COLO829 (cell line): ENCODE data around the gene MCRIP1.
A peak's percentile ranks its signal among the peaks of the same experiment; 100 is the strongest.
"Not testable (repeated sequence)": the region's sequence is repeated elsewhere in the genome, so short reads cannot be mapped to it uniquely, and the experiment has no call there.

Experiments used
- DNase-seq: peaks from one replicate; pipeline ENCODE4 v3.0.0; 2012; ENCODE audit warnings: low spot score

Gene MCRIP1

DNA sequence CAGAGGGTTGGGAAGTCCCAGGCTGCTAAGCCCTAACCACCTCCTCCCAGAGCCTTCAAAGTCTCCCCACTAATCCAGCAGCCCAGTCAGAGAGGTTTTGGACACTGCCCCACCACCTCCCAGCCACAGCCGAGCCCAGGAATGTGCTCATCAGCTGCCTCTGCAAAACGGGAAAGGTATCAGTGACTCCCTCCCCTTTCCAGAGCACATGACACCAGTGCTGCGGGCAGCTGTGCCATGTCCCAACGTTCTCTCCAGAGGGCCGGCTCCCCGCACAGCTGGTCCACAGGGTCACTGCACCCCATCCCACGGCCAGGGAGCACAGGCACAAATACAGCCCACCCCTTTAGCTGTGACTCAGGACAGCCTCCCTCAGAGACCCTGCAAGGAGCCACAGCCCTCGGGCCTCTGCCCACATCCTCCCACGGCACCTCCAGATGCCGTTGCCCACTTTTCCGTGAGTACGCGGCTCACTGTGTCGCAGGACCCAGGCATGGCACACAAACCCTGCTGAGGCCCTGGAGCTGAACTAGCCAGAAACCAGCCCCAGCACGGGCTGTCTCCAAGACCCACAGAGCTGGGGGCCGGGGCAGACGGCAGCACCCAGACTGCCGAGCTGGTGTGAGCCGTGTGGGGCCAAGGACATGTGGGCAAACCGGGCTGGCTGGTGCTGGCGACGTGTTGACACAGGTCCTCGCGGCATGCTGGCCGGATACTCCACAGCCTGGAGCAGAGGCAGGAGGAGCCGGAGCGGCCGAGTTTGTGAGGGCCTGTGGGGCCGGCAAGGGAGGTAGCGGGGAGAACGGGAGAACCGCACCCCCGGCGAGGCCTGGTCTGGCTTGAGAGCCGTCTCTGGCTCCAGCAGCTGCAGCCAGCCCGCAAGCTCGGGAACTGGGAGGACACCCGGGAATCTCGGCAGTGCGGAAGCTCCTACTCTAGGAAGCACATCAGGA is 8.0 kb upstream of the MCRIP1 start:
- no peak for DNase-seq

DNA sequence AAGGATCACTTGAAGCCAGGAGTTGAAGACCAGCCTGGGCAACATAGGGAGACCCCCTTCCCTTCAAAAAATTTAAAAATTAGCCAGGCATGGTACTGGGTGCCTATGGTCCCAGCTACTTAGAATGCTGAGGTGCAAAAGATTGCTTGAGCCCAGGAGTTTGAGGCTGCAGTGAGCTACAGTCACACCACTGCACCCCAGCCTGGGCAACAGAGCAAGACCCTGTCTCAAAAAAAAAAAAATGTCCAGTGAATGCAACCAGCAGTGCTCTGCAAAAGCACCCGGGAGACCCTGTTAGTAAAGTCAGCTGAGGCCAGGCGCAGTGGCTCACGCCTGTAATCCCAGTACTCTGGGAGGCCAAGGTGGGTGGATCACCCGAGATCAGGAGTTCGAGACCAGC is 7.0 kb upstream of the MCRIP1 start:
- not testable (repeated sequence) for DNase-seq

DNA sequence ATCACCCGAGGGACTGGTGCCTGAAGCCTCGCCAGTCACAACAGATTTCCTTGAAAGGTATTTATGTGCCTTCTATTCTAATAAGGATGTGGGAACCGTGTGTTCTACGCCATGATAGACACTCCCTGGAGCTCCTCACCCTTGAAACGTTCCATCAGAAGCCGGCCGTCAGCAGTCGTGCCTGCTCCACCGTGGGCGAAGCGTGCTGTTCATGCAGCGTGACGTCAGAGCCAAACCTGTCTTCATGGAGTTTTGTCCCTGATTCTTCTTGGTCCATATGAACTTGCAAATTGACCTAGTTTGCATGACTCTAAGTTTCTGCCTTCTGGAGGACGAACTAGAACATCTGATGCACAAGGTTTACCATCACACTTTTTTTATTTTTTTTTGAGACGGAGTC is 6.2 kb upstream of the MCRIP1 start:
- DNase-seq, result no peak

DNA sequence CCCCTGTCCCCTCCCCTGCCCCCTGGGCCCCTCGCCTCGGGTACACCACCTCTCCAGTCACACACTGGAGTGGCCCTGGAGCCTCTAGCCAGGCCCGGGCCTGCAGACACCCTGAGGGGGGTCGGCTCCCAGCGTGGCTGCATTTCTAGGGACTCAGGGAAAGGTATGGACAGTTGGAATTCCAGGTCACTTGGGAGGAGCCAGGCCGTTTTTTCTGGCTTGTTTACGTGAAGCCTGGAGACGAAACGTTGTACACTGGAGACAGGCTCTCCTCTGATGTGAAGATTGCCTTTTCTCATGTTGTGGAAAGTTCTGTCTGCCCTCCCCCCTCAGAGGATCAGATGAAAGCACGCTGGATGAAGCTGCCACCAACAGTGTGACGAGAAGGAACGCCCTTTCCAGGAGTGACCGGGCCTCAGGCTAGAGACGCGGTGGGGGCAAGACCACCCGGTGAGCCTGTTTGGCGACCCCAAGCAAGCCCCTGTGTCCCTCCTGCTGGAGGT is 5.7 kb upstream of the MCRIP1 start:
- DNase-seq, result no peak

DNA sequence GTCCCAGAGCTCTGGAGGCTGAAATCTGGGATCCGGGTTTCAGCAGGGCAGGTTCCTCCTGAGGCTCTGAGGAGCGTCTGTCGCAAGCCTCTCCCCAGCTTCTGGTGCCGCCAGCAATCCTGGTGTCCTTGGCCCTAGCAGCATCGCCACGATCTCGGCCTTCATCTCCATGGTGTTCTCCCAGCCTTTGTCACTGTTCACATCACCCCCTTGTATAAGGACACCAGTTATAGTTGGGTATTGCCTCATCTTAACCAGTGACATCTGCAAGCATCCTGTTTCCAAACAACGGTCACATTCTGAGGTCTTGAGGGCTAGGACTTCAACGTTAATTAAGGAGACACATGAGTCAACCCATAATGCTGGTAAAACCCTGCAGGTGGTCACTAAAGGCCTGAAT is 4.5 kb upstream of the MCRIP1 start:
- no peak for DNase-seq

DNA sequence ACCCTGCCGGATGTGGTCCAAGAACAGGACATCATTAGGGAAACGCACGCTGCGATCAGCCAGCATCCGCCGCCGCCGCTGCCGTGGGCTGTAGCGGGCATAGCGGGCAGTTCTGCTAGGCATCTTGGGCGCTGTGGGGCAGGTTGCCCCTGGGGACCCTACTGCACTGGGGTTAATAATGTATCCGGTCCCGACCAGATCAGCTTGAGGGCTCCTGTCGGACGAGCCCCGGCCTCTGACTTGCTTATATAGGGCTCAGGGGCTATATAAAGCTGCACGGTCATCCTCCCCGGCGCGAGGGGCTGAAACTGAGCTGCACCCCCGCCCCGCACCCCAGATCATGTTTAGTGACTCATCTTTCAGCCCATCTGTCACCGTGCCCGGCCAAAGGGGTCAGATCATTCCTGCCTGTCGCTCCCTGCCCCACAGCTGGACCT is 1.8 kb upstream of the MCRIP1 start, which contains the start of gene PPP1R27:
PPP1R27 (minus strand) TSS at position 220 of the 437 bp plus-strand sequence; CDS start at position 123, 97 bp downstream.
- no peak for DNase-seq

DNA sequence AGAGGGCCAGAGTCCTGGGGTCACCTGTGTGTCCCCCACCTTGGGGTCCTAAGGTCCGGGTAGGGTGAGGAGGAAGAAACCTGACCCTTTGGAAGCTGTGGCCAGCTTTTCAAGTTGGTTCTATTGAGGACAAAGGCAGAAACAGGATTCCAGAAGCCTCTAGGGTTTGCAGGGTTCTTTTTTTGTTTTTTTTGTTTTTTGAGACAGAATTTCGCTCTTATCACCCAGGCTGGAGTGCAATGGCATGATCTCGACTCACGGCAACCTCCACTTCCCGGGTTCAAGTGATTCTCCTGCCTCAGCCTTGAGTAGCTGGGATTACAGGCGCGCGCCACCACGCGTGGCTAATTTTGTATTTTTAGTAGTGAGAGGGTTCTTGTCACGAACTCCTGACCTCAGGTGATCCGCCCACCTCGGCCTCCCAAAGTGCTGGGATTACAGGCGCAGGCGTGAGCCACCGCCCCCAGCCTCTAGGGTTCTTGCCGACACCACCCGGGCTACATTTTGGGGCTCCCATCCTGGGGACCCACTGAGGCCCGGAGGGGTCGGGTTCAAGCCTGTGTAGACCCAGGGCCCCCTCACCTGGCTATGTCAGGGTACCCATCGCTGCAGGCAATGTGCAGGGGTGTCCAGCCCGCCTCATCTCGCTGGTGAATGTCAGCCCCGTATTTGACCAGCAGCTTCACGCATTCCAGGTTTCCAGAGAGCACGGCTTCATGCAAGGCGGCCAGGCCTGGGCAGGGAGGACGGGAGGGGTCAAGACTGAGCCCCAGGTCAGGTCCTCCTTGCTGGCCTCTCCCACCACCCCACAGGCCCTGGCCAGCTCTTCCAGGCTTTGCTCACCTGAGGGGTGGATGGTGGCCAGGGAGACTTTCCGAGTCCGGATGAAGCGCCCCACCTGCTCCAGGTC is 1.1 kb upstream of the MCRIP1 start:
- DNase-seq, result no peak

DNA sequence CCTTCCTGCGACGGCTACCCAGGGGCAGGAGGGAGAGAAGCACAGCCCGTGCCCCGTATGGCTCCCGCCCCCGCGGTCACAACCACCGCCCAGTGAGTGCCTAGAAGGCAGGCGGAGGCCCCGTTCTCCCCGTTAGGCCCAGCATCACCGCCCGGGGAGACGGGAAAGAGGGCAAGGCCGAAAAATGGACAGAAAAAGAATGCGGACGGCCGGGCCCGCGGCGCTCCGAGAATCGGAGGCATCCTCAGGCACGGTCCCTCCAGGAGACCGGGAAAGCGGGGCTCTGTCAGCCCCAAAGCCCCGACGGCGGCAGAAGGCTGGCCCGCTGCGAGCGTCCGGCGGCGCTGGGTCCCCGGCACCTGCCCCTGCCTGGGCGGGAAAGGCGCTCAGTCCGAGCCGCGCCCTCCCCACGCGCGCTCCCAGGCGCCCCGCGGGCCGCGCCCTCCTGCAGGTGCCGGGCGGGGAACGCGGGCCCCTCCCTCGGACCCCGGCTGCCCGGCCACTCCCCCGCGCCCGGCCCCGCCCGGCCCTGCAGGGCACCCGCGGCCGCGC is 407 bp downstream of the MCRIP1 start:
- DNase-seq, result no peak

DNA sequence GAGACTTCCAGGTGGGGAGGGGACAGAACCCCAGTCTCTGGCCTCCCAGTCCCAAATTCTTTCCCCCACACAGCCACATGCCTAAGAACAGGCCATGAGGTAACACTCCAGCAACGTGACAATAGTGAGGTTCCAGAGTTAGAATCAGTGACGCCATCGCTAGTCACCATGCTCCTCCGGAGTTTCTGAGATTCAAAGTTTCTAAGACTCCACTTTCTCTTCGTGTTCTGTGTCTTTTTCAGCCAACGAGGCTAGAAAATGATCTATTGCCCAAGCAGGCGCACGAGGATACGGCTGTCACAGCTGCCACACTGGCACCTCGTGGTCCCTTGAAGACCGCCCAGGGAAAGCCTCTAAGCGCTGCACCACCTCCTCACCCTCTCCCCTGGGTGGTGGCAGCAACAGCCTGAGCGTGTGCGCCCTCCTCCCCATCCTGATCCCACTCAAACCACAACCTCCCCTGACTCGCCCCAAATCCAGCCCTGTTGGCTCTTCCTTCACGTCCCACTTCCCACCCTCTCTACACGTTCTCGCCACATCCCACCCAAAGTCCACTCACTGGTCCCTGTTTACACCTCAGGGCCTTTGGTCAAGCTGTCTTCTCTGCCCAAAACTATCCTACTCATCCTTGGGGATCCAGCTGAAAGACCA is 1.0 kb downstream of the MCRIP1 start:
- DNase-seq, result no peak

DNA sequence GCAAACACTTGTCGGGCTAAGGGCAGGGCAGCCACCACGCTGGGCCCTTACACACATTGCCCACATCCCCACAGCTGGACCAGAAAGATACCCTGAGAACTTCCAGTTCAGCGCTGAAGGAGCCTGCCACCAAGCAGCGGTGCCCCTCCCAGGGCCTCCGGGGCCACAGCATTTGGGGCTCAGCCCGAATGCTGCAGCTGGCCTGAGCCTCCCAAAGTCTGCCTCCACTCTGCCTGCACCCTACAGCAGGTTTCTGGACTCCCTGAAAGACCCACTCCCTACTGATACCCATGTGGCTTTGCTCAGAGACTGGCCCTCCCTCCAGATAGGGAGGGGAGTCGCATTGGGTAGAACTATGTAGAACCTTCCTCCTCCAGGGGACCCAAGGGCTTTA is 1.5 kb downstream of the MCRIP1 start:
- no peak for DNase-seq

DNA sequence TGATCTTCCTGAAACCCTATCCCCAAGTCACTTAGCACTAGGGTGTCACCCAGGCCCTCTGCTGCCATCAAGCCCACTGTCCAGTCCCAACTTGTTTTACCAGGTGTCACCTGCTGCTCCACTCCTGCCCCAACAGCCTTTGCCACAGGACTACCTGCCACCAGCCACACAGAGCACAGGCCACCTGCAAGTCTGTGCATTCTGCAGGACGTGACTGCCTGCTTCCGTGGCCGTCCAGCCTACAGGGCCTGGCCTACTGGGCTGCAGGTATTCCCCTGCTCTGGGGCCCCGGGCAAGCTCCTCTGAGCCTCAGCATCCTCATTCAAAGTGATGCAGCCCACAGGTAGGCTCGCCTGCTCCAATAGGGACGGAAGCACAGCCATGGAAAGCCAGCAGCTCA is 3.2 kb downstream of the MCRIP1 start:
- DNase-seq, result no peak

DNA sequence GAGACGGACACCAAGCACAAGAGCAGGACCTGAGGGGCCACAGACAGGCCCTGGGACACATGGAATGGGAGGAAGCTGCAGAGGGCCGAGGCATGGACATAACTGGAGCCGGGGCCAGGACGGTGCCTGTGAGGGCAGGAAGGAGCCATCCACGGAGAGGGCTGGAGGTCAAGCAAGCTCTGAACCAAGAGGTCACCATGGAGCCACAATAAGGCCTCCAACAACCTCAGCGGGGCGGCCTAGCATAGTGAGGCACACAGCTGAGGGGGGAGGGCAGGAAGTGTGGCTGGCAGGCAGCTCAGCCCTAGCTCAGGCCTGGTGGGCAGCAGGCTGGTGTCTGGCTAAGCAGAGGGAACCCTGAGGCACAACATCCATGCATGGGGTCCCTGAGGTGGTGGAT is 4.4 kb downstream of the MCRIP1 start:
- no peak for DNase-seq

DNA sequence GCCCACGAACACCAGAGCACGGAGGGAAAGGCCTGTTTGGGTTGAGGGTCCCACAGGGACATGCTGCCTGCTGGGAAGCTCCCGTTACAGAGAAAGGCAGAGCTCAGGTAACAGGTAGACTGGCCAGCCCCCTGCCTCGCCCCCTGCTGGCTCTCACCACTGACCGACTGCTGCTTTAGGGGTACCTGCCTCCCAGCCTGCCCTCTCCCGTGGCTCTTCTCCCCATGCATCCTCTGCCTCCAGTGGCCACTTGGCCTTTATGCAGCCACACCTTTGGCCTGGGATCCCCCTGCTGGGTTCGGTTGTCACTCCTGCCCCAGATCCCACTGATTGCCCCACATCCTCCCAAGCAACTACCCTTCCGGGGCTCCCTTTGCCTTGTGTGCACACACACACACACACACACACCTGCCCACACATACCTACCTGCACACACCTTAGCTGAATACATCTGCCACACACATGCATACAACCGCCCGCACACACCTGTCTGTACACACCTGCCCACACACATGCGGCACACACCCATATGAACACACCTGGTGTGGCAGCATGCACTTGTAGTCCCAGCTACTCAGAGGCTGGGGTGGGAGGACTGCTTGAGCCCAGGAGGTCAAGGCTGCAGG is 7.1 kb downstream of the MCRIP1 start:
- no peak for DNase-seq

DNA sequence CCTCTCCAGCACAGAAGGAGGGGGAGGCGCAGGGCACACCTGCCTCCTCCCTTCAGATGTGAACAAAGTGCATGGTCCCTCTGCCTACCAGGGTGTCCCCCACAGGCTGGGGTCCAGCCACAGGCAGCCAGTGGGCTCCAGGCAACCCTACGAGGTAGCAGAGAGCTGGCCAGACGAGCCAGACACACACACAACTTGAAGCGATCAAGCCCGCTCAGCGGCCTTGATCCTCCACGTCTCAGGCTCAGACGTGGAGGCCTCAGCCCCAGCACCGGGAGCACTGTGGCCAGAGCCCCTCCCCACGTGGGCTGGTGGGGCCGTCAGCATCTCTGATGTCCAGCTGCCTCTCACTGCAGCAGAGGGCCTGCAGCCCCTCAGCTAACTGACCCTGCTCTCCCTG is 8.5 kb downstream of the MCRIP1 start:
- DNase-seq, result no peak

DNA sequence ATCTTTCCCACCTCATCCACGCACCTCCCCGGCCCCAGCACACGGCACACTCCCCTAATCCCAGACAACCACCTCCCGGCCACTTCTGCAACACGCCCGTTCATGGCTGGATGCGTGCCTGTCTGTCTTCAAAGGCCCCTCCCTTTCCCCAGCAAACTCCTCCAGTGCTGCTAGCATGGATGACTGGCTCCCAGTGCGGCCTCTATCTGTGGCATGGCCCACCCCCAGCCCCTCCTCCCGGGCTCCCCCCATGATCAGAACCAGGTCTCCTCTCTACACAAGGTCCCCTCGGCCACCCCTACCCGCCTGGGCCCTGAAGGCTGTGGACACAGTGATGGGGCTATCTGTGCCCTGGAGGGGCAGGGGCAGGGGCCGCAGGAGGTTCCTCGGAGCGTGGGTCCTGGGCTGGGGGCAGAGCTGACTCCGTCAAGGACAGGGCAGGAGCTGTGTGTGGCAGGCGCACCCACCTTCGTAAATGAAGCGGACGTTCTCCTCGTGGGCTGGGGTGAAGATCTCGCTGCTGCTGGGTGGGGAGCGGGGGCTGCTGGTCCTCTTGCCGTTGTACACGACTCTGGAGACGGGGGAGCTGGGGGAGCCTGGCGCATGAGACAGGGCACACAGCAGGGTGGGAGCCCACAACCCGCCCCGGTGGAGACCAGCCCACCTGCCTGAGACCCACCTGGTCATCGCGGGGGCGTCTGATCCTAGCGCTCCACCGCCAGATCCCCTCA is 9.1 kb downstream of the MCRIP1 start:
- DNase-seq, result no peak

DNA sequence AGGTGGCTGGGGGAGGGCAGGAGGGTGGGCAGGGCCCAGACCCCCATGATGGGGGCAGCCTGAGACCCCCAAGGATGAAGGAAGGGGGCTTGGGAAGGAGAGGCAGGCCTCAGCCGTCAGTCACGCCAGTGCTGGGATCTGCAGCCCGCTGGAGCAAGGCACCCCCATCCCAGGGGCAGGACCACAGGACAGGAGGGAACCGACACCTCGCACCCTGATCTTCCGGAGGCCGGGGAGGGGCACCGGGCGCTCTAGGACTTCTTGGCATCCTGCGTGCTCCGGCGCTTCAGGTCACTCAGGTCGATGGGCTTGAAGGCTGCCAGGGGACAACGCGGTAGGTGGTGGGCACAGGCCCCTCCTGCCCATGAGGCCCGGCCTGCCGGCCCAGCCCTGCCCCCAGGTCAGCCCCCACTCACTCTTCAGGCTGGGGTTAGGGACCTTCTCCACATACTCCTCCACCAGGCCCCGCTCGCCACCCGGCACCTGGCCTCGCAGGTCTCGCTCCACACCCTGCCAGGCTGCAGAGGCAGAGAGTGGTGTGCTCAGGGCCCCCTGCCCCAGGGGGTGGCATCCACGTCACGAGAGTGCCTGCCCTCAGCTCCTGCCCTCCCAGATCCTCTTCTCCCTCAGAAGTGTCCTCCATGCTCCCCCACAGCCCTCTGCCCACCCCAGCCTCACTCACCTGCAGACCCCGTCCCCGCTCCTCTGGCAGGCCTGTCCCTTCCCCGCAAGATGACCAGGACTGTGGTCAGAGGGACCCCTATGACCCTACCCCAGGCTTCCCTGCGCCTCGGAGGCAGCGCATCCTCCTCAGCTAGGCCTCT is 9.9 kb downstream of the MCRIP1 start:
- no peak for DNase-seq

DNA sequence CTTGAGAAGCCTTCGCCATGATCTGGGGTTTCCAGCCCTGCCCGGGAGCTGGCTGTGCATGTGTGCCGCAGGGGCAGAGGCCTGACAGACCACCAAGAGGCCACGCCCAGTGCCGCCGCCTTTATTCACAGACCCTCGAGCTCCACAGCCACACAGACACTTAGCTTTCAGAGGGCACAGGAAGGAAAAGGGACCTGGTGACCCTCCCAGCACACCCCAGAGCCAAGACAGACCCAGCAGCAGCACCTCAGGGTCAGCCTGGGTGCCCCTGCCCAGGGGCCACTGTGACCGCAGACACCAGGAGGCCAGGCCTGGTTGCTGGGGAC is 10.8 kb downstream of the MCRIP1 start:
- no peak for DNase-seq

DNA sequence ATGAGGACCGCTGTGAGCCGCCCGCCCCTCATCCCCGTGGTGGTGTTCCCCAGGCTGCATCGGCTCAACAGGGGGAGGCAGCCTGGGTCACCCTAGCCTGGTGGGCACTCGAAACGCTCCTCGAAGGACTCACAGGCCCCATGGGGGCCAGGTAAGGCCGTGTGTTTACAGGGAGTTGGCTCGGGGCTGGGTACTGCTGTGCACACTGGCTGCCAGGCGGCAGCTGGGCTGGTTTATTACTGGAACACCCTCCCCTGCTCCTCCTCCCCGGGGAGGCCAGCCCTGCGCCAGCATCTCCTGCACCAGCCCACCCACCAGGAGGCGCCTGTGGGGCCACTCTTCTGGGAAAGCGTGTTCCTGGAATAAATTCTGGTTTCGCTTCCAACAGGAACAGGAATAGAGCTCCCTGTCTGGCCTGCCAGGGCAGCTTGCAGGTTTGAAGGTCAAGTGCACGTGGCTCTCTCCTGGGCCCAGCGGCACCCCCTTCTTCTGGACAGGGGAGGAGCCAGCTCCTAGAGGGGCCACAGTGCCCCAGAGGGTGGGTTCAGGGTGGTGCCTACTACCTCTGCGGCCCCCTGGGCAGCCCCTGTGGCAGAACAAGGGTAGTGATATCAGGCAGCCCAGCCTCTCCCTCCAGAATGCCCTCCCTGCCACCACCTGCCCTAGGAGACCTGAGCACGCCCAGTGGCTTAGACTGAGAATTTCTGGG is 11.3 kb downstream of the MCRIP1 start:
- peak; percentile 53 for DNase-seq

DNA sequence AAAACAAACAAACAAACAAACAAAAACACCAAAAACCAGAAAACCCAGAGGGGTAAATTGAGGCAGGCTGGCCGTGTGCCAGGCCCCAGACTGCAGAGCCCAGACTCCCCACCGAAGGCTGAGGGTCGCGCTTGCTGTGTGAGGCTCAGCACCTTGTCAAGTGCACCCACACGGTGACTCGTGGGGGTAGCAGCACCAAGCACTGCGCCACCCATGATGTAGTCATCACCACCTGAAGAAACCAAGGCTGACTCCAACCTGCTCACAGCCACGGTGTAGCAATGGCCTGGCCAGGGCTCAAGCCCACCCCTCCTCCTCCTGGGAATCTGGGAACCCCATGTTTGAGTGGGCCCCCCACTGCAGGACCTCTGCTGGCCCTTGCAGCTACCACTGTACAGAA is 11.9 kb downstream of the MCRIP1 start:
- no peak for DNase-seq
